ENCODE results near the gene CD151.
A peak's percentile ranks its signal among the peaks of the same experiment; 100 is the strongest.

The CD151 gene

GRCh38 chr11:832529-833113 lies at the start of gene CD151:
Gene CD151 (plus strand): TSS chr11:832952. CDS start chr11:836070, 3,118 bp downstream.
- DNase-seq = peak; percentile 28

- DNase-seq = peak; percentile 92
Observed at GRCh38 chr11:783581-784015, 49.2 kb upstream of the CD151 start.

- DNase-seq = no peak
Observed at GRCh38 chr11:786235-787083, 46.3 kb upstream of the CD151 start.

GRCh38 chr11:787084-787675 lies 45.6 kb upstream of the CD151 start:
- DNase-seq = no peak

GRCh38 chr11:788009-788640 lies 44.6 kb upstream of the CD151 start:
- no peak for DNase-seq

GRCh38 chr11:788953-789940 lies 43.5 kb upstream of the CD151 start:
- DNase-seq = no peak

- peak; percentile 16 for DNase-seq
Observed at GRCh38 chr11:789943-790342, 42.8 kb upstream of the CD151 start, which contains the start of gene CEND1. Gene CEND1 (minus strand): TSS chr11:790090. CDS start chr11:788576, 1,514 bp downstream.

- DNase-seq = no peak
Observed at GRCh38 chr11:790721-791564, 41.8 kb upstream of the CD151 start.

GRCh38 chr11:791658-792534 lies 40.9 kb upstream of the CD151 start:
- no peak for DNase-seq

- DNase-seq = no peak
Observed at GRCh38 chr11:792535-792821, 40.3 kb upstream of the CD151 start.

- no peak for DNase-seq
Observed at GRCh38 chr11:792873-793272, 39.9 kb upstream of the CD151 start.

GRCh38 chr11:793556-793955 lies 39.2 kb upstream of the CD151 start:
- peak; percentile 55 for DNase-seq

GRCh38 chr11:794013-794765 lies 38.6 kb upstream of the CD151 start:
- DNase-seq = no peak

- no peak for DNase-seq
Observed at GRCh38 chr11:794766-795633, 37.8 kb upstream of the CD151 start.

- no peak for DNase-seq
Observed at GRCh38 chr11:795634-796564, 36.9 kb upstream of the CD151 start.

GRCh38 chr11:796565-797295 lies 36.0 kb upstream of the CD151 start:
- DNase-seq = no peak

Data from NCI-H1694 treated with DMSO at 0.1 percent for 48 hours (cell line).